Measurements from ENCODE around the gene UGGT2. TPM values are rescaled to one million over a fixed set of nuclear protein-coding genes. Genes with fewer than 3 reads are reported as not detected.
"Not testable (repeated sequence)": the region's sequence is repeated elsewhere in the genome, so short reads cannot be mapped to it uniquely, and the experiment has no call there.

UGGT2 gene
- total and polyA plus RNA-seq, 10 donors, result 2.6 to 38.9 (median 15.1) TPM

- no peak for TF ChIP-seq POLR2A (IDR thresholded peaks at IDR 0.05)
- no peak for DNase-seq
- H3K9me3 ChIP-seq, result no peaks in the 10 kb centered on the region
- WGBS, 5 donors, result 91 to 99% (median 95%) methylated on average over 2 of the region's 2 CpGs
- no peaks in the 10 kb centered on the region for H3K27me3 ChIP-seq (replicated peaks in 1 of 7)
- H3K4me1 ChIP-seq, result no peaks in the 10 kb centered on the region
- intact Hi-C loops (cut with DNase I; ENCODE audit: low total_unique reads), result no loop called here
- H3K27ac ChIP-seq, result no peak overlapping the region
- H3K36me3 ChIP-seq, result peaks cover 0 to 50% (median 18%) of the 10 kb centered on the region in 6 donors
- no peak overlapping the region for H3K4me3 ChIP-seq
Measured at GRCh38 chr13:95797016-95797415, 256.2 kb downstream of the UGGT2 start.

DNA sequence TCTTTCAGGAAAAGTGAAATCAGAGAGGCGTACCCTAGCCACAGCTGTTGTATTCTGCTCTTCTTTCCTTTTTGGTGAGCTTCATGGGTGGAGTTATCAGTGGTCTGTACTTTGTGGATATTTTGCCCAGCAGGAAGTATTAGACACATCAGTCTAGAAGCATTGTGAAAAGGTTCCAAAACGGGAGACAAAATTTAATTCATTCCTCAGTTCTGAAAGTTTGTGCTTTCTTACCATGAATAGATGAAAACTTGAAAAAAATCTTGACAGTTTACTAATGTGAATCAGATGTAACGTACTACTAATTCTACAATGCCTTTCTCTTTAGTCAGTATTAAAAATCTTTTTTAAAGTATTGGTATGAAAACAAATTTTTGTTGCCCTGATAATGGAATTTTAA is 259.4 kb downstream of the UGGT2 start:
- DNase-seq, result no peak
- peaks cover 0 to 8% (median 2%) of the 10 kb centered on the region in 8 donors for H3K9me3 ChIP-seq
- no peaks in the 10 kb centered on the region for H3K27me3 ChIP-seq (replicated peaks in 1 of 7)
- TF ChIP-seq POLR2A (IDR thresholded peaks at IDR 0.05) (no peak), POLR2AphosphoS5 (IDR thresholded peaks at IDR 0.05) (no peak)
- H3K4me3 ChIP-seq, result no peak overlapping the region
- intact Hi-C loops (cut with DNase I; ENCODE audit: low total_unique reads), result no loop called here
- 86 to 96% (median 91%) methylated on average over 3 of the region's 3 CpGs for WGBS, 5 donors
- no peak overlapping the region for H3K27ac ChIP-seq
- H3K36me3 ChIP-seq, result peaks cover 0 to 82% (median 46%) of the 10 kb centered on the region in 6 donors
- no peaks in the 10 kb centered on the region for H3K4me1 ChIP-seq

GRCh38 chr13:95793018-95793555 is 260.1 kb downstream of the UGGT2 start:
- 86 to 93% (median 88%) methylated on average over 3 of the region's 3 CpGs for WGBS, 5 donors
- peaks cover 0 to 9% (median 2%) of the 10 kb centered on the region in 8 donors for H3K9me3 ChIP-seq
- DNase-seq, result no peak
- no peak overlapping the region for H3K27ac ChIP-seq
- H3K4me1 ChIP-seq, result no peaks in the 10 kb centered on the region
- TF ChIP-seq, protein P1, sequence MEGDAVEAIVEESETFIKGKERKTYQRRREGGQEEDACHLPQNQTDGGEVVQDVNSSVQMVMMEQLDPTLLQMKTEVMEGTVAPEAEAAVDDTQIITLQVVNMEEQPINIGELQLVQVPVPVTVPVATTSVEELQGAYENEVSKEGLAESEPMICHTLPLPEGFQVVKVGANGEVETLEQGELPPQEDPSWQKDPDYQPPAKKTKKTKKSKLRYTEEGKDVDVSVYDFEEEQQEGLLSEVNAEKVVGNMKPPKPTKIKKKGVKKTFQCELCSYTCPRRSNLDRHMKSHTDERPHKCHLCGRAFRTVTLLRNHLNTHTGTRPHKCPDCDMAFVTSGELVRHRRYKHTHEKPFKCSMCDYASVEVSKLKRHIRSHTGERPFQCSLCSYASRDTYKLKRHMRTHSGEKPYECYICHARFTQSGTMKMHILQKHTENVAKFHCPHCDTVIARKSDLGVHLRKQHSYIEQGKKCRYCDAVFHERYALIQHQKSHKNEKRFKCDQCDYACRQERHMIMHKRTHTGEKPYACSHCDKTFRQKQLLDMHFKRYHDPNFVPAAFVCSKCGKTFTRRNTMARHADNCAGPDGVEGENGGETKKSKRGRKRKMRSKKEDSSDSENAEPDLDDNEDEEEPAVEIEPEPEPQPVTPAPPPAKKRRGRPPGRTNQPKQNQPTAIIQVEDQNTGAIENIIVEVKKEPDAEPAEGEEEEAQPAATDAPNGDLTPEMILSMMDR (IDR thresholded peaks at IDR 0.05 in 8 of 11, conservative IDR thresholded peaks at IDR 0.05 in 3 of 11), result no peak
- TF ChIP-seq POLR2A (IDR thresholded peaks at IDR 0.05), result no peak
- TF ChIP-seq POLR2AphosphoS5 (IDR thresholded peaks at IDR 0.05), result no peak
- H3K27me3 ChIP-seq (replicated peaks in 1 of 7), result no peaks in the 10 kb centered on the region
- intact Hi-C loops (cut with DNase I; ENCODE audit: low total_unique reads), result no loop called here
- peaks cover 0 to 89% (median 53%) of the 10 kb centered on the region in 6 donors for H3K36me3 ChIP-seq
- no peak overlapping the region for H3K4me3 ChIP-seq

- Histone ChIP-seq H3K36me3 (peaks cover 0 to 98% (median 70%) of the 10 kb centered on the region in 6 donors), H3K4me1 (no peaks in the 10 kb centered on the region), H3K9me3 (peaks cover 0 to 9% (median 2%) of the 10 kb centered on the region in 8 donors), H3K27me3 (replicated peaks in 1 of 7) (no peaks in the 10 kb centered on the region), H3K4me3 (no peak overlapping the region), H3K27ac (no peak overlapping the region)
- 84 to 87% (median 85%) methylated on average over 7 of the region's 7 CpGs for WGBS, 5 donors
- TF ChIP-seq, protein P1 (IDR thresholded peaks at IDR 0.05 in 8 of 11, conservative IDR thresholded peaks at IDR 0.05 in 3 of 11), result no peak
- no peak for TF ChIP-seq POLR2A (IDR thresholded peaks at IDR 0.05)
- TF ChIP-seq POLR2AphosphoS5 (IDR thresholded peaks at IDR 0.05), result no peak
- DNase-seq, result no peak
- intact Hi-C loops (cut with DNase I; ENCODE audit: low total_unique reads), result no loop called here
Measured at GRCh38 chr13:95791084-95791722, 262.0 kb downstream of the UGGT2 start.

DNA sequence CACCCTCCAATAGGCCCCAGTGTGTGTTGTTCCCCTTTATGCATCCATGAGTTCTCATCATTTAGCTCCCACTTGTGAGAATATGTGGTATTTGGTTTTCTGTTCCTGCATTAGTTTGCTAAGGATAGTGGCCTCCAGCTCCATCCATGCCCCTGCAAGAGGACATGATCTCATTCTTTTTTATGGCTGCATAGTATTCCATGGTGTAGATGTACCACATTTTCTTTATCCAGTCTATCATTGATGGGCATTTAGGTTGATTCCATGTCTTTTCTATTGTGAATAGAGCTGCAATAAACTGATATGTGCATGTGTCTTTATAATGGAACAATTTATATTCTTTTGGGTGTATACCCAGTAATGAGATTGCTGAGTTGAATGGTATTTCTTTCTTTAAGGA is 263.9 kb downstream of the UGGT2 start:
- H3K4me3 ChIP-seq; intact Hi-C loops (cut with DNase I; ENCODE audit: low total_unique reads); H3K27me3 ChIP-seq (replicated peaks in 1 of 7); DNase-seq; H3K27ac ChIP-seq; H3K9me3 ChIP-seq; H3K4me1 ChIP-seq: not testable (repeated sequence)
- peaks cover 0 to 100% (median 75%) of the 10 kb centered on the region in 6 donors for H3K36me3 ChIP-seq
